Keratinocyte (primary cell): ENCODE results near the gene FAM120B.

Source experiments
- EZH2 ChIP-seq: IDR thresholded peaks from one replicate; pipeline ENCODE4 v1.6.1; 2012; ENCODE audit warnings: inconsistent platforms, mild to moderate bottlenecking, low read length, moderate library complexity
- TF ChIP-seq, protein P1 (sequence below), 3 experiments: IDR thresholded peaks in 1 of 3; conservative IDR thresholded peaks in 1 of 3; optimal IDR thresholded peaks in 1 of 3; 2 replicates in 2 of 3; 3 replicates in 1 of 3; pipeline versions ENCODE3 to v1.5.1; 2011; ENCODE audit warnings: low read length in 3 of 3, mild to moderate bottlenecking in 3 of 3, moderate library complexity in 2 of 3, control low read depth in 1 of 3, inconsistent platforms in 1 of 3; ENCODE audit not compliant: insufficient read depth in 2 of 3; ENCODE audit errors: extremely low read depth in 1 of 3

DNA sequence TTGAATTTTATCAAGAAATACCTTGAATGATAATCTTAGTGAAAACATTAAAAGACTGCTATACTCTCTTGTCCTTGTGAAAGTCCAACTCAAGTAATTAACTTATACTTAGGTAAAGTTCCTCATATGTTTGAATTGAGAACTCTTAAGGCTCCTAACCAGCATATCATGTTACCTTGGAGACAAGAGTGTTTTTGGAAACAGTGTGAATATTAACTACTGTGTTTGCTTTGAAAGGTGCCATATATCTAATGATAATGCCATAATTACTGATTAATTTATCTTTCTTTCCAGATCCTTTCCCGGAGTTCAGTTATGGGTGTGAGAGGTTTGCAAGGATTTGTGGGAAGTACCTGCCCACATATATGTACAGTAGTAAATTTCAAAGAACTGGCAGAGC is 10.5 kb downstream of the FAM120B start:
- TF ChIP-seq, protein P1, sequence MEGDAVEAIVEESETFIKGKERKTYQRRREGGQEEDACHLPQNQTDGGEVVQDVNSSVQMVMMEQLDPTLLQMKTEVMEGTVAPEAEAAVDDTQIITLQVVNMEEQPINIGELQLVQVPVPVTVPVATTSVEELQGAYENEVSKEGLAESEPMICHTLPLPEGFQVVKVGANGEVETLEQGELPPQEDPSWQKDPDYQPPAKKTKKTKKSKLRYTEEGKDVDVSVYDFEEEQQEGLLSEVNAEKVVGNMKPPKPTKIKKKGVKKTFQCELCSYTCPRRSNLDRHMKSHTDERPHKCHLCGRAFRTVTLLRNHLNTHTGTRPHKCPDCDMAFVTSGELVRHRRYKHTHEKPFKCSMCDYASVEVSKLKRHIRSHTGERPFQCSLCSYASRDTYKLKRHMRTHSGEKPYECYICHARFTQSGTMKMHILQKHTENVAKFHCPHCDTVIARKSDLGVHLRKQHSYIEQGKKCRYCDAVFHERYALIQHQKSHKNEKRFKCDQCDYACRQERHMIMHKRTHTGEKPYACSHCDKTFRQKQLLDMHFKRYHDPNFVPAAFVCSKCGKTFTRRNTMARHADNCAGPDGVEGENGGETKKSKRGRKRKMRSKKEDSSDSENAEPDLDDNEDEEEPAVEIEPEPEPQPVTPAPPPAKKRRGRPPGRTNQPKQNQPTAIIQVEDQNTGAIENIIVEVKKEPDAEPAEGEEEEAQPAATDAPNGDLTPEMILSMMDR (optimal IDR thresholded peaks at IDR 0.05 in 1 of 3, IDR thresholded peaks at IDR 0.05 in 1 of 3, conservative IDR thresholded peaks at IDR 0.05 in 1 of 3; ENCODE audit: extremely low read depth in 1 of 3, insufficient read depth in 2 of 3, low read length in 3 of 3) = no peak
- TF ChIP-seq EZH2 = no peak
